IPS-18a (cell line): ENCODE measurements around the gene ARL3.

Experiments
- H3K27ac ChIP-seq: one replicate; pipeline ENCODE4 v1.5.1; 2013; ENCODE audit warnings: low read length
- H3K27me3 ChIP-seq: one replicate; pipeline ENCODE4 v1.6.1; 2013; ENCODE audit warnings: mild to moderate bottlenecking, low read length; ENCODE audit not compliant: control insufficient read depth, insufficient read depth
- H3K36me3 ChIP-seq: one replicate; pipeline ENCODE4 v1.6.1; 2013; ENCODE audit warnings: low read depth, low read length; ENCODE audit not compliant: control insufficient read depth
- H3K4me1 ChIP-seq: one replicate; pipeline ENCODE4 v1.6.1; 2013; ENCODE audit warnings: low read depth, low read length; ENCODE audit not compliant: control insufficient read depth
- H3K4me3 ChIP-seq: one replicate; pipeline ENCODE4 v1.5.1; 2013; ENCODE audit warnings: low read length
- H3K9ac ChIP-seq: one replicate; pipeline ENCODE4 v1.6.1; 2013; ENCODE audit warnings: mild to moderate bottlenecking, low read length, moderate library complexity
- H3K9me3 ChIP-seq: one replicate; pipeline ENCODE4 v1.6.1; 2013; ENCODE audit warnings: low read depth, low read length; ENCODE audit not compliant: control insufficient read depth

The ARL3 gene

DNA sequence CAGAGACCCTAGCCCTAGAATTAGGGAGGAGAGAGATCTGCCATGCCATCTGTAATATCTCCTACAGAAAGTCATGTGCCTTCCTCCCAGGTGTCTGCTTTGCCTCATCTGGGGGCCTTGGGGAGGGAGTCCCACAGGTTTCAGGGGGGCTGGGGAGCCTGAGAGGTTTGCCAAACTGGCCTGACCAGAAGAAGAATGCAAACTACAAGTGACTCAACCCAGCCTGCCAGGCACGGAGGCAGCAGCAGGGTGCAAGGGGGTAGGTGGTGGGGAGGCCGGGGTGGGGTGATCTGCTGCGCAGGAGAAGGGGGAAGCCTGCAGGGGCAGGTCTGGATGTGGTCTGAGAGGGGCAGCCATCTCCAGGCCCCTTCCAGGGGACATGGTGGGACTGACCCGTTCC, 79.5 kb downstream of the ARL3 start:
- H3K4me1 ChIP-seq, result peaks cover 32% of the 10 kb centered on the region
- no peak overlapping the region for H3K27ac ChIP-seq

DNA sequence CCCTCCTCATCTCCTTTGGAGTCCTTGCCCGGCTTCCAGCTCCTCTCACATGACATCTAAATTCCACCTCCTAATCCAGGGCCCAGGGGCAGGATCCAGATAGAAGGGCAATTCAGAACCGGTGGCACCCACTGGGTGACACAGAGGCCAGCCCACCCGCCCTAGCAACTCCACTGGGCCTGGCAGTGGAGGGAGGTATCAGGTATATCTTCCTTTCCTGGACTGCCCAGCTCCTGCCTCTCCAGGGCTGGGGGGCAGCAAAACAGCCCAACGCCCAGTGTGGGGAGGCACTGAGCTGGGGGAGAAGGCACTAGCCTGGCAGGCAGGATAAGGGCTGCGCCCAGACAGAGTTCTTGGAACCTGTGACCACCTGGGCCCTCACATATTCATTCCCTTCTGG, 80.3 kb downstream of the ARL3 start:
- Histone ChIP-seq H3K36me3 (no peaks in the 10 kb centered on the region), H3K9ac (no peak overlapping the region), H3K27me3 (no peaks in the 10 kb centered on the region), H3K27ac (no peak overlapping the region), H3K9me3 (no peaks in the 10 kb centered on the region), H3K4me1 (peaks cover 40% of the 10 kb centered on the region), H3K4me3 (no peak overlapping the region)

More for the DNA sequence above, 79.5 kb downstream of the ARL3 start:
- Histone ChIP-seq H3K9me3 (no peaks in the 10 kb centered on the region), H3K4me3 (no peak overlapping the region), H3K9ac (no peak overlapping the region), H3K36me3 (no peaks in the 10 kb centered on the region), H3K27me3 (no peaks in the 10 kb centered on the region)

DNA sequence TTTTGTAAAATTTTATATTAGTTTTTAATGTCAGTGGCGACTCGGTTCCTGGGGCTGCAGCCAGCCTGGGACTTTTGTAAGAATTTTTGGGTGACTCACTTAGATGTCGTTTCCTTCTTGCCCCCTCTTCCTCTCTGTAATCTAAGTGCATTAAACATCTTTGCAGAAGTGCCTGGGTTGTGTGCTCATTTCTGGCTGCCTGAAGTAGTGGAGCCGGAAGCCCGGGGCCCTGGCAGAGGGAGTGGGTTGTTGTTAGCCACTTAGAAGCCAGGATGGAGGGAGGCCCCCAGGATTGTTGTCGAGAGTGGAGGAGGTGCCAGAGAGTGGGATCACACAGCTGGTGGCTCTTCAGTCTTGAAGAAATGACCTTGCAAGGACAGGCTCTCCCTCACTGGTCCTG, 80.9 kb downstream of the ARL3 start:
- Histone ChIP-seq H3K36me3 (no peaks in the 10 kb centered on the region), H3K4me1 (peaks cover 46% of the 10 kb centered on the region), H3K27ac (no peak overlapping the region), H3K27me3 (no peaks in the 10 kb centered on the region), H3K9ac (no peak overlapping the region), H3K9me3 (no peaks in the 10 kb centered on the region), H3K4me3 (no peak overlapping the region)

DNA sequence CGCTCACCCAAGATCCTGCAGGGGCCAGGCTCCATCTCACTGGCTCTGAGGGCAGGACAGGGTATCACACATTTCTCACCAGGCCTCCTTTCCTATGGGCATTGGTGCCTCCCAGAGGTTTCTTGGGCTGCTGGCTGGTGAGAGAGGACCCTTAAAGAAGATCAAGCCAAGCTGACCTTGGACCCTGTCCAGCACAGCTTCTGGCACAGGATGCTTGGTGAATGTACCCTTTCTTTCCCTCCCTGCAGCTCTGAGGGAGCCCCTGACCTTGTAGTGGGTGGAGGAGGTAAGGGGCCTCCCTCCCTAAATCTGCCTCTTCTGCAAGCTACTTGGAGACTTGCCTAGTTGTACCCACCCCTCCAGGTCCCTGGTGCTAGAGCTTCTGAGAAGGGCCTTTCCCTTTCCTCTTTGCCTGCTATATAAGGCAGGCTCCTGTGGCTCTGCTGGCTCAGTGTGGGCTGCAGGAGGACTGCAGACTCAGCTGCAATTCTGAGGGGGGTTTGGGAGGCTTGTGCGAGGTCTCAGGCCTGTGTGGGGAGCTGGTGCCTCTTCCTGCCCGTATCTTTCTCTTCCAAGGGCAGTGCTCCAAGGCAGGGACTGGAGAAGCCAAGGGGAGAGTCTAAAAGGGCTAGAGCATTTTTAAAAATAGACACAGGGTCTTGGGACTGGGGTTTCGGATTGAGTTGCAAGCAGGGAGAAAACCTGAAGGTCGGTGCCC, 81.6 kb downstream of the ARL3 start:
- Histone ChIP-seq H3K27ac (no peak overlapping the region), H3K36me3 (no peaks in the 10 kb centered on the region), H3K9ac (no peak overlapping the region), H3K4me1 (peaks cover 53% of the 10 kb centered on the region), H3K27me3 (no peaks in the 10 kb centered on the region), H3K9me3 (no peaks in the 10 kb centered on the region), H3K4me3 (no peak overlapping the region)

DNA sequence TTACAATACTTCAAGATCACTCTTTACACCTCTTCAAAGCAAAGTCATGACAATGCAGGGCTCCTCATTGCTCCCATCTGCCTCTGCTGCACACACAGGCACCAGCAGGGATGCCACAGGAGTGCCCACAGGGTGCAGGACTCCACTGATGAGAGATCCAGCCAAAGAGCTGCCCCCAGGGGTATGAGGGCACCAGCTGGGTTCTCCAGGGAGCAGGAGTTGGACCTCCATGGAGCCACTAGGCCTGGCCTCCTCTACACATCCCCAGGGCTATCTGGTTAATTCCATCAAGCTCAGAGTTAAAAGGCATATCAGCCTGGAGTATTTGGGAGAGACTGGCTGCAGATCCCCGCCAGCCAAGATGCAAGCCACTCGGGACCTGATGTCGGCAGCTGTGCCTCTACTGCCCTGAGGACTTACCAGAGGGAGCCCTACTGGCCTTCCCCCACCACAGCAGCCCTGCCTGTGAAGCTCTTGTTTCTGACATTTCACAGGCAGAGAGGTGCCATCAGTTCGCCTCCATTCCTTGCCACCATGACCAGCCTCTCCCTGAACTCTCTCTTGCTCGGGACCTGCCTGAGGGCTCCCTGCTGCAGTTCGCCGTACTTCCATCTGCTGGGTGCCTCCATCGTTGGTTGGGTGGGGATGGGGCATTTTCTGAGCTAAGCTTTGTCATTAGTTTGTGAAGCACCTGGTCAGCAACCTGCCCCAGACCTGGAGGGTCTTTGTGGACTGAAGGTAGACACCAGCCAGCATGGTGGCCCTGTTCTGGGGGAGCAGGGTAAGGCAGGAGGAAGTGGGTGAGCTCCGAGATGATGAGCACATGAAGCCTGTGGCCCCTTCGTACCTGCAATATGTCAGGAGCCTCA, 82.4 kb downstream of the ARL3 start:
- no peak overlapping the region for H3K27ac ChIP-seq
- H3K27me3 ChIP-seq, result no peaks in the 10 kb centered on the region
- peaks cover 61% of the 10 kb centered on the region for H3K4me1 ChIP-seq
- no peak overlapping the region for H3K9ac ChIP-seq
- H3K9me3 ChIP-seq, result no peaks in the 10 kb centered on the region
- H3K36me3 ChIP-seq, result no peaks in the 10 kb centered on the region
- H3K4me3 ChIP-seq, result no peak overlapping the region

DNA sequence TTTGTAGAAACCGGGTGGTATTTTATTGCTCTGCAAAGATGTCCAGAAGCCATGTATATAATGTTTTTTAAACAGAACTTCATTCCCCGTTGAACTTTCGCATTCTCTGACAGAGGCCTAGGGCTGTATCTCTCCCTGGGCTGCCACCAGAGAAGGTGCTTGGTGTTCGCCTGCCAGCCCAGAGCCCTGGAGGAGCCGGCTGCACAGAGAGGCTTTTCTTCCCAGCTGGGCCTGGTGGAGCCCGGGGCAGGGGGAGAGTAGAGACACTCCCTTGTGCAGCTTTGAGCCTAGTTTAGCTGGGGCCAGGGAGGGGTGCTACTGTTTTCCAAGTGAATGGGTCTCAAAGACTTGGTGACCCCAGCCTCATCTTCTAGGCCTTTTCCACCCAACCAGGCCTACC, 83.5 kb downstream of the ARL3 start:
- peaks cover 71% of the 10 kb centered on the region for H3K4me1 ChIP-seq
- H3K36me3 ChIP-seq, result no peaks in the 10 kb centered on the region
- H3K9ac ChIP-seq, result no peak overlapping the region
- no peak overlapping the region for H3K4me3 ChIP-seq
- no peaks in the 10 kb centered on the region for H3K9me3 ChIP-seq
- no peak overlapping the region for H3K27ac ChIP-seq
- H3K27me3 ChIP-seq, result no peaks in the 10 kb centered on the region

DNA sequence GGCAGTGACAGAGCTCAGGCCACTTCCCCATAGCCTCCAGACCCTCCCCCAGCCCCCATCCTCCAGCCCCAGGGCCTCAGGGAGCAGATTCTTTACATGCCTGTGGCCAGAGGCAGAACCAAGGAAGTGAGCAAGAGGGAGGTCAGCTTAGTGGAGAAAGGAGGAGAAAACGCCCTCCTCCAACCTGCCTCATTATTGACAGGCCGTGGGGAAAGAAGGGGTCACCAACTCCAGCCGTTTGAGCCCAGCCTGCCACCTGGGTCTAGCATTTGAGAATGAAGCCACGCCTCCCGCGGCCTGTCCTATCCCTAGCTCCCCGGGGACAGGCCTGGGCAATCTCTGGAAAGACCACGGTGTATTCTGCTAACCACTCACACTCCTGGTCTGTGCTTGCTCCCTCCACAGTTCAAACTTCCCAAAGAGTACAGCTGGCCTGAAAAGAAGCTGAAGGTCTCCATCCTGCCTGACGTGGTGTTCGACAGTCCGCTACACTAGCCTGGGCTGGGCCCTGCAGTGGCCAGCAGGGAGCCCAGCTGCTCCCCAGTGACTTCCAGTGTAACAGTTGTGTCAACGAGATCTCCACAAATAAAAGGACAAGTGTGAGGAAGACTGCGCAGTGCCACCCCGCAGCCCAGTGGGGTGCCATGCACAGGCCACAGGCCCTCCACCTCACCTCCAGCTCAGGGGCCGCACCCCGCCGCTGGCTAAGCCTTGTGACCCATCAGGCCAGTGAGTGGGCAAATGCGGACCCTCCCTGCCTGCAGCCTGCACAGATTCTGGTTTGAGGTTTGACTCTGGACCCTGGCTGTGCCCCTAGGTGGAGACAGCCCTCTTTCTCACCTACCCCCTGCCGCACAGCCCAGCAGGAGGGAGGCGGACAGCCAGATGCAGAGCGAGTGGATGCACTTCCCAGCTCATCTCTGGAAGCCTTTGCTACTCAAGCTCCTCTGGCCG, 84.3 kb downstream of the ARL3 start:
- H3K9me3 ChIP-seq, result no peaks in the 10 kb centered on the region
- no peak overlapping the region for H3K9ac ChIP-seq
- no peaks in the 10 kb centered on the region for H3K27me3 ChIP-seq
- no peak overlapping the region for H3K4me3 ChIP-seq
- H3K27ac ChIP-seq, result no peak overlapping the region
- H3K4me1 ChIP-seq, result peaks cover 72% of the 10 kb centered on the region
- H3K36me3 ChIP-seq, result no peaks in the 10 kb centered on the region

DNA sequence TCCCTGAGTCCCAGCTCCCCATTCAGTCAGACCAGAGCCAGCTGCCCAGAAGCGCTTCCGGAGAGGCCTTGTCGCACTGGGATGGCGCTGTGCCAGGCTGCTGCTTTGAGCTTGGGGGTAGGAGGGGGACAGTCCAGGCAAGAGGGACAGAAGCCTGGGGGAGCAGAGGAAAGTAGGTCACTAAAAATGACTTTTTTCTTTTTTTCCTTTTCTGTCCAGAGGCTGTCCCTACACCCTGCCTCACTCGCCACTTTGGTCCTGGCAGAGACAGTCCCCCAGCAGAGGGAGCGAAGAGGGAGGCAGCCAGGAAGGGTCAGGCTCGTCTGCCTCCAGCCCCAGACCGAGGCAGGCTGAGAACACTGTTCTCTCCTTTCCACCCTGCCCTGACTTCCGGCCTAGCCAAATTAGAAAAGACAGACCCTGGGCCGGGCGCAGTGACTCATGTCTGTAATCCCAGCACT, 85.7 kb downstream of the ARL3 start:
- peak overlapping the region; percentile 81 for H3K9ac ChIP-seq

DNA sequence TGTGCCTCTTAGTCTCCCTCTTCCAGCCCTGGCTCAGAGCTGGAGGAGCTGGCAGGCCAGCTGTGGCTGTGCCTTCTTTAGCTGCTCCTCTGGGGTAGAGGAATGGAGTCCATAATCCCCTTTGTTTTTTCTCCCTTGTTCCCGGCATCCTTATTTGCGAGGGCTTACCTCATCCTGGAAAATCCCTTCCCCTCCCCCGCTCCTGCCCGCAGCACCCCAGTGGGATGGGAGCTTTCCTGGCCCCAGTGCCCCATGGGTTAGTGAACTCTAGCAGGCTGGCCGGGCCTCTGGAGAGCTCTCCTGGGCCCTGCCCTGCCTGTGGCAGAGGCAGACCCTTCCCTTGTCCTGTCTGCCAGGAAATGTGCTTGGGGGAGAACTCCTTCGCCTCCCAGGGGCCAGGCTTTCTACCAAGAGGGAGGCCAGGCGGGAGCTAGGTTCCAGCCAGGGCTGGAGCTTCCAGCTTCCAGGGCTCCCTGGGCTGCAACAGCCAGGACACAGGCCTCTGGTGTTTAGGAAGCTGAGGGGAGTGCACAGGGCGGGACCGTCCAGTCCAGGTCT, 86.4 kb downstream of the ARL3 start:
- Histone ChIP-seq H3K27ac (peak overlapping the region; percentile 87), H3K9ac (peak overlapping the region; percentile 81), H3K4me3 (peak overlapping the region; percentile 3), H3K36me3 (no peaks in the 10 kb centered on the region), H3K4me1 (peaks cover 55% of the 10 kb centered on the region), H3K27me3 (no peaks in the 10 kb centered on the region), H3K9me3 (no peaks in the 10 kb centered on the region)

More for the DNA sequence above, 85.7 kb downstream of the ARL3 start:
- H3K4me3 ChIP-seq, result no peak overlapping the region
- H3K27ac ChIP-seq, result peak overlapping the region; percentile 87
- H3K4me1 ChIP-seq, result peaks cover 62% of the 10 kb centered on the region
- no peaks in the 10 kb centered on the region for H3K9me3 ChIP-seq
- H3K27me3 ChIP-seq, result no peaks in the 10 kb centered on the region
- no peaks in the 10 kb centered on the region for H3K36me3 ChIP-seq

DNA sequence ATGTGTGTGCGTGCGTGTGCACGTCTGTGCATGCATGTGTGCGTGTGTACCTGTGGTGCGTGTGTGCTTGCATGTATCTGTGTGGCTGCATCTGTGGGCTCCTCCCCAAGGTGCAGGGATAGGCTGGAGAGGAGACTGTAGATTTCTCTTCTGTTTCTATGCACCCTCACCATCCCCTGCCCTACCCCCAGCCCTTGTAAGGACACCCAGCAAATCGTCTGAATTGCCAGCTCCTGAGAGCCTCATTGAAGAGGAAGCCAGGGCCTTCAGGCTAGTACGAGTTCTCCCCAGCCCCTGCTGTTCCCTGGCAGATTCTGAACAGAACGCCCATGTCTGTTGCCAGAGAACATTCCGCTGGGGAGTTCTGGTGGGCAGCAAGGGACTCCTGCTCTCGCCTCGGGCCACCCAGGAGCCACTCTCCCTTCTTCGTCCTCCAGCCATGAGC, 86.9 kb downstream of the ARL3 start:
- no peaks in the 10 kb centered on the region for H3K27me3 ChIP-seq
- H3K4me3 ChIP-seq, result peak overlapping the region; percentile 3
- peak overlapping the region; percentile 81 for H3K9ac ChIP-seq
- peak overlapping the region; percentile 87 for H3K27ac ChIP-seq
- peaks cover 50% of the 10 kb centered on the region for H3K4me1 ChIP-seq
- H3K9me3 ChIP-seq, result no peaks in the 10 kb centered on the region
- H3K36me3 ChIP-seq, result no peaks in the 10 kb centered on the region
